Muscle of arm (tissue), 14 donors: Measurements from ENCODE around the gene TBC1D3H. TPM values are rescaled to one million over a fixed set of nuclear protein-coding genes. Genes with fewer than 3 reads are reported as not detected.
"Not testable (repeated sequence)": the region's sequence is repeated elsewhere in the genome, so short reads cannot be mapped to it uniquely, and the experiment has no call there.

ENCODE experiments used
- DNase-seq: peaks from one replicate; pipeline ENCODE4 v3.0.0-alpha.2; 2013
- long read RNA-seq, 11 donors: transcript quantifications; one replicate each; lab custom pipeline, GENCODE V29; 2026
- polyA plus RNA-seq, 12 donors: library from polyadenylated mRNA; unstranded; fragments of 120-200 nt; gene quantifications; one replicate each; pipeline ENCODE4 v1.2.1, GENCODE V29; 2013; ENCODE audit not compliant: insufficient read length in 12 of 12

Gene TBC1D3H
- polyA plus RNA-seq: 10 to 100 TPM in 1 of 12 donors, not detected in 11; 11.2 TPM
- long read RNA-seq, donor 1: 0 reads
- long read RNA-seq, donor 2: 0 reads
- long read RNA-seq, donor 3: 0 reads
- long read RNA-seq, donor 4: 0 reads
- long read RNA-seq, donor 5: 0 reads
- long read RNA-seq, donor 6: 0 reads
- long read RNA-seq, donor 7: 0 reads
- long read RNA-seq, donor 8: 0 reads
- long read RNA-seq, donor 9: 0 reads
- long read RNA-seq, donor 10: 0 reads
- long read RNA-seq, donor 11: 0 reads

DNA sequence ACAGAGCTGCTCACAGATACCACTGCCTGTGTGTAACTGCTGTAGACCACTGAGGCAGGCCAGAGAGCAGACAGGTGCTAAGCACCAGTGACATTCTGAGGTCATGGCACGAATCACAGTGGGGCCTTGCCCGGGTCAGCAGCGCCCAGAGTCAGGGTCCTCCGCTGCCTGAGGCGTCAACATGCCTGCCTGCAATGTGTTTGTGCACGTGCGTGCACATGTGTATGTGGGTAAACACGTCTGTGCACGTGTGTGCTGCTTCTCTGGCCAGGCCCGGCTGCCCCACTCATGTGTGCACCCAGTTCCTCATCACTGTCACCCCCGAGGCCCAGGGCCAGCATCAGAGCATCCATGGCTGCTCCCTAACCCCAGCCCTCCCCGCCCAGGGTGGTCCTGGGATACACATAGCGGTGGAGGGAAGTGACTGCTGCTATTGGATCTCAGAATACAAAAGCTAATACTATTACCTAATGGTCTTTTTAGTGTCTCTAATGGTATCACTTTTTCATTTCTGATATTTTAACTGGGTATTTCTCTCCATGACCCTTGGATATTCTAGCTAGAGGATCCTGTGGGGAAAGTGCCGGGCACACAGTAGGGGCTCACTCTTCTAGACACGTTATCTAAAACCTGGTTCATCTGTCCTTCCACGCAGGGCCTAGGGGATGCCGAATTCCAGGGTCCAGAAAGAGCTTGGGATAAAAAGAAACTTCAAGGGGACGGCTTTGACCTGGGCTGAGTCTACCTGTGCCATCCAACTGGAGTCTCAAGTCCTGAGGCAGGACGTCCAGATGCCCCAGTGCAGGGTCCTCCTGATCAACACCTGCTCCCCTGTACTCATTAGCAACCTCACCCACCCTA, at the start of gene TBC1D3H:
TSS of gene TBC1D3H (minus strand) at position 51 of the 861 bp plus-strand sequence. CDS start 1,540 bp downstream, outside the sequence.
- not testable (repeated sequence) for DNase-seq

DNA sequence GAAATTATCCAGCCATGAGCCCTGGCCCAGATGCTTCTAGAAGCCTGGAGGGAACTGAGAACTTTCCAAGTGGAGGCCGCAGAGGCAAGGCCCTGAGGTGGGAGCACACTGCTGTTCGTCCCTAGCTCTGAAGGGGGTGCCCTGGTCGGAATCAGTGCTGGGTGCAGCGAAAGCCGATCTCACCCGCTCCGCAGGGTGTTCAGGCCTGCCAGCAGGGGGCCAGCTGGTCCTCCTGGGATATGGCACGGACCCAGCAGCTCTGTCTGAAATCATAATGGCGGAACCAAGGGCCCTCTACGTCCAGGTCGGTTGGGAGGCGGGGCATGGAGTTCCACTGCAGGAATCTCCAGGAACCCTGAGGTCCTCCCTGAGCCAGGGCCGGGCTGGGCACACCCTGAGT, 40.7 kb upstream of the TBC1D3H start:
- DNase-seq: not testable (repeated sequence)

DNA sequence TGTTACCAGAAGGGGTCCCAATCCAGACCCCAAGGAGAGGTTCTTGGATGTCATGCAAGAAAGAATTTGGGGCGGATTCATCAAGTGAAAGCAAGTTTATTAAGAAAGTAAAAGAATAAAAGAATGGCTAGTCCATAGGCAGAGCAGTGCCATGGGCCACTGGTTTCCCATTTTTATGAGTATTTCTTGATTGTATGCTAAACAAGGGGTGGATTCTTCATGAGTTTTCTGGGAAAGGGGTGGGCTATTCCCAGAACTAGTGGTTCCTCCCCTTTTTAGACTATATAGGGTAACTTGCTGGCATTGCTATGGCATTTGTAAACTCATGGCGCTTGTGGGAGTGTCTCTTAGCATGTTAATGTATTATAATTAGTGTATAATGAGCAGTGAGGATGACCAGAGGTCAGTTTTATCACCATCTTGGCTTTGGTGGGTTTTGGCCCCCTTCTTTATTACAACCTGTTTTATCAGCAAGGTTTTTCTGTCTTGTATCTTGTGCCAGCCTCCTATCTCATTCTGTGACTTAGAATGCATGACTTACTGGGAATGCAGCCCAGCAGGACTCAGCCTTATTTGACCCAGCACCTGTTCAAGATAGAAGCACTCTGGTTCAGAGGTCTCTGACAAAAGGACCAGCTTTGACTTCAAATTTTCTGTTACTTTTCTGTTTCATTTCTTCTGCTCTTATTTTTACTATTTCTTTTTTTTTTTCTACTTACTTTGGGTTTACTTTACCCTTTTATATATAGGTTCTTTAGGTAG, 27.1 kb upstream of the TBC1D3H start:
- not testable (repeated sequence) for DNase-seq

DNA sequence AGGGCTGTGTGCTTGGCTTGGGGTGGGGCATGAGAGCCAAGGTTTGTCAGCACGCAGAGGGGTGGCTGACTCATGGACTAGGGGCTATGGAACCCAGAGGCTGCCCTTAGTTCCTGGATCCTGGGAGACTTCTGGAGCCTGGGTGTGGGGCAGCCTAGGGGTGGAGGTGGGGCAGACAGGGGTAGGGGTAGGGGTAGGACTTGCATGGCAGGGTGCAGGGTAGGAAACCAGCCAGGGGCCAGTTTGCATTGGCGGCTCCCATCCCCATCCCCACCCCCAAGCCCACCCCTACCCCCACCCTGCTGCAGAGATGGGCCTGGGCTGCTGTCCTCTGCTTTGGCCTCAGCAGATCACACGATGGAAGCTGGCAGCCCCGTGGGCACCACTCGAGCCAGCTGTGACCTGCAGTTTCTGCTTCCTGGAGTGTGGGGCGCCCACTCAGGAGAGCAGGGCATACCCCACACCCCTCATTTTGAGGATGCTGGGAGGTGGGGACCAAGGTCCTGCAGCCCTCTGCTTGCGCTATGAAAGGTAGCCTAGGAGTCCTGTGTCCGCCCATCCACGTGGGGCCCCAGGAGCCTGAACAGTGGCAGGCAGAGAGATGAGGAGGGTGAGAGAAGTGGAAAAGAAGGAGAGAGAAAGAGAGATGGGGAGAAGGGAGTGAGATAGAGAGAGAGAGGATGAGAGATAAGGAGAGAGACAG, 2.9 kb upstream of the TBC1D3H start:
- not testable (repeated sequence) for DNase-seq

DNA sequence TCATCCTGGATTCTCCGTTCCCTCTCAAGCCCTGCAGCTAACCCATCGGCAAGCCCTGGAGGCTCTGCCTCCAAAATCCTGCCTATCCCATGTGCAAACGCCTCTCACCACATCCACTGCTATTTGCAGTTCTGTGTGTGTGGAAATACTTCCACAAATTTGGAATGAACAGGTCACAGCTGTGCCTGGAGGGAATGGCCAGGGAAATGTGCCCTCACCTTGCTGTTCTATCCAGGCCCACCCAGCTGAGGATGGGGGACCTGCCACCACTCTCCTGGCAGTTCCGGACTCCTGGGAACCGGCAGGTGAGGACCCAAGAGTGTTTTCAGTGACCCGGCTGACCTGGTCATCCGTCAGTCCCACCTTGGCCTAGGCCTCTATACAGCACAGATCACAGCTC, 12.3 kb downstream of the TBC1D3H start:
- DNase-seq: not testable (repeated sequence)

DNA sequence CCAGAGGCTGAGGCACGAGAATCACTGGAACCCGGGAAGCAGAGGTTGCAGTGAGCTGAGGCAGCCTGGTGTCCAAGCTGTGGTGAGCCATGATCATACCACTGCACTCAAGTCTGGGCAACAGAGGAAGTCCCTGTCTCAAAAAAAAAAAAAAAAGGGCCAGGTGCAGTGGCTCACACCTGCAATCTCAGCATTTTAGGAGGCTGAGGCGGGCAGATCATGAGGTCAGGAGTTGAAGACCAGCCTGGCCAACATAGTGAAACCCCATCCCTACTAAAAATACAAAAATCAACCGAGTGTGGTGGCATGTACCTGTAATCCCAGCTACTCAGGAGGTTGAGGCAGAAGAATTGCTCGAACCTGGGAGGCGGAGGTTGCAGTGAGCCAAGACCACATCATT, 25.7 kb downstream of the TBC1D3H start:
- DNase-seq: not testable (repeated sequence)

Other genes with a start within 250 kb of the TBC1D3H start
- 10 to 100 TPM in 6 of 12 donors, 1 to 10 TPM in 5, not detected in 1; 3.8 to 24.8 (median 11.1) TPM for gene TBC1D3B, start 211.8 kb downstream of the TBC1D3H start, polyA plus RNA-seq
- 1 to 10 TPM in 7 of 12 donors, under 1 TPM in 2, not detected in 3; 0.49 to 7.6 (median 1.1) TPM for gene CCL3L1, start 191.7 kb downstream of the TBC1D3H start, polyA plus RNA-seq
- gene CCL4L2, start 177.4 kb downstream of the TBC1D3H start, polyA plus RNA-seq: 1 to 10 TPM in 9 of 12 donors, under 1 TPM in 1, not detected in 2; 0.95 to 7.9 (median 2.3) TPM
- gene TBC1D3I, start 123.9 kb downstream of the TBC1D3H start, polyA plus RNA-seq: 1 to 10 TPM in 3 of 12 donors, not detected in 9; 1.9 to 8.1 (median 3.2) TPM
- under 1 TPM in 1 of 12 donors, not detected in 11; 0.85 TPM for gene TBC1D3G, start 64.6 kb downstream of the TBC1D3H start, polyA plus RNA-seq
- 10 to 100 TPM in 11 of 12 donors, not detected in 1; 25.5 to 66.1 (median 57.6) TPM for gene ZNHIT3, start 98.2 kb upstream of the TBC1D3H start, polyA plus RNA-seq
- gene MYO19, start 146.4 kb upstream of the TBC1D3H start, polyA plus RNA-seq: 10 to 100 TPM in 11 of 12 donors, not detected in 1; 19.7 to 60.2 (median 30.8) TPM
- 10 to 100 TPM in 2 of 12 donors, 1 to 10 TPM in 9, not detected in 1; 6.7 to 11.6 (median 9.3) TPM for gene PIGW, start 146.6 kb upstream of the TBC1D3H start, polyA plus RNA-seq
- 10 to 100 TPM in 11 of 12 donors, not detected in 1; 47.7 to 91.0 (median 64.3) TPM for gene GGNBP2, start 156.5 kb upstream of the TBC1D3H start, polyA plus RNA-seq
- gene DHRS11, start 203.4 kb upstream of the TBC1D3H start, polyA plus RNA-seq: 10 to 100 TPM in 1 of 12 donors, 1 to 10 TPM in 10, not detected in 1; 4.9 to 30.6 (median 6.9) TPM
- 1 to 10 TPM in 10 of 12 donors, not detected in 2; 3.0 to 4.8 (median 3.4) TPM for gene MRM1, start 213.1 kb upstream of the TBC1D3H start, polyA plus RNA-seq